Stimulated activated CD8-positive, alpha-beta memory T cell treated with anti-CD3 and anti-CD28 coated beads, Interleukin-7, amount 100 ng/mL, for 24 hours (primary cell): Measurements from ENCODE around the gene ASMTL.
"Not testable (repeated sequence)": the region's sequence is repeated elsewhere in the genome, so short reads cannot be mapped to it uniquely, and the experiment has no call there.

Experiments used
- DNase-seq: peaks from one replicate; pipeline ENCODE4 v3.0.0-alpha.2; 2020; ENCODE audit warnings: low read depth

The ASMTL gene

DNA sequence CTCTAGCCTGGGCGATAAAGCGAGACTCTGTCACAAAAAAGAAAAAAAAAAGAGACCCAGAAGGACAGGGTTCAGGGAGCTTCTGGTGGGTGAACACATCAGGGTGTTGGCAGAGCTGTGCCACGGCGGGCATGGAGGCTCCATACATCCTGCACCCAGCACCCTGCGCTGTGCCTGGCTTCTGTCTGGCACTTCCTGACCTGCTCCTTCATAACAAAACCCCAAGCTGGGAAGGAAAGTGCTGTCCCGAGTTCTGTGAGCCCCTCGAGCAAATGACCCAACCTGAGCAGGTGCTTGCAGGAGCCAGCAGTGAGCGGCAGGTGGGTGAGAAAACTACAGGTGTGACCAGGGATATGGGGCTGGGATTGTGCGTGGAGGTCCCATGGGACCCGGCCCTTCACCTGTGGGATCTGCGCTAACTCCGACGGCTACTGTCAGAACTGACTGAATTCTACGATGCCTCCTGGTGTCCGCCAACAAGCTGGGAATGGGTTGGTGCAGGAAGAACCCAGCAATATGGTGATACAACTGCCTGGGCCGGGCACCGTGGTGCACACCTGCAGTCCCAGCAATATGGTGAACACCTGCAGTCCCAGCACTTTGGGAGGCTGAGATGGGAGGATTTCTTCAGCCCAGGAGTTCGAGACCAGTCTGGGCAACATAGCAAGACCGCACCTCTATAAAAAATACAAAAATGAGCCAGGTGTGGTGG is 18.9 kb downstream of the ASMTL start:
- DNase-seq: no peak

DNA sequence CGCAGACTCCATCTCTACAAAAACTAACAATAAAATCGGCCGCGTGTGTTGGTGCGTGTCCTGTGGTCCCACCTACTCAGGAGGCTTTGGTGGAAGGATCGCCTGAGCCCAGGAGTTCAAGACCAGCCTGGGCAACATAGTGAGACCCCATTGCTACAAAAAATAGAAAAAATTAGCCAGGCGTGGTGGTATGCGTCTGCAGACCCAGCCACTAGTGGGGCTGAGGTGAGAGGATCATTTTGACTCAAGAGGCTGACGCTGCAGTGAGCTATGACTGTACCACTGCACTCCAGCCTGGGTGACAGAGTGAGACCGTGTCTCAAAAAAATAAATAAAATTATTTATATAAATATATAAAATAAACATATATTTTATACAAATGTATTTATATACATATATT is 22.3 kb downstream of the ASMTL start:
- DNase-seq: no peak

DNA sequence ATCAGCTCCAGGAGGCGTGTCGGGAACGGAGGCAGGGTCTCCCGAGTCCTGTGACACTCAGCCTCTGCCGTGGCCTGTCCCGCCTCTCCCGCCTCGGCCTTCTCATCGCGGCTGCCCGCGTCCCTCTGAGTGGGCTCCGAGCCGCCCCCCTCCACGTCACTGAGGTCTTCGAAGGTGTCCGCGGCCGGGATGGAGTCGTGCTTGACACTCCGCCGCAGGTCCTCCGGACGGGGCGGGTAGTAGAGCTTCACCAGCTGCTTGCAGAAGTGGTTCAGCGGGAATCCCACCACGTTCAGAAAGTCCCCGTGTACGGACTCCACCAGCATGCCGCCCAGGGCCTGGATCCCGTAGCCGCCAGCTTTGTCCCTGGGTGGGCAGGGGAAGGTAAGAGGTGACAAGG is 25.0 kb downstream of the ASMTL start:
- no peak for DNase-seq

DNA sequence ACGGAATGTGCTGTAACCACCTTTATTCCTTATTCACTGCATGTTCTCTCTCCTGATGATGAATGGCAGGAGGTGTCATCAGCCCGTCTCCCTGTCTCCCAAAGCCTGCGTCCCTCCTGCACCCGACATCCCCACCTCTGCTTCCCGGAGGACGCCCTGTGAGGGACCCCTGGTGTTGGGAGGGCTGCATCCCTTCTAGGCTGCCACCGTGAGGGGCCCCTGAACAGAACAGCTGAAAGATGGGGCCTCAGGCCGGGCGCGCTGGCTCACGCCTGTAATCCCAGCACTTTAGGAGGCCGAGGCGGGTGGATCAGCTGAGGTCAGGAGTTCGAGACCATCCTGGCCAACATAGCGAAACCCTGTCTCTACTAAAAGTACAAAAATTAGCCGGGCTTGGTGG is 26.4 kb downstream of the ASMTL start:
- DNase-seq: not testable (repeated sequence)

DNA sequence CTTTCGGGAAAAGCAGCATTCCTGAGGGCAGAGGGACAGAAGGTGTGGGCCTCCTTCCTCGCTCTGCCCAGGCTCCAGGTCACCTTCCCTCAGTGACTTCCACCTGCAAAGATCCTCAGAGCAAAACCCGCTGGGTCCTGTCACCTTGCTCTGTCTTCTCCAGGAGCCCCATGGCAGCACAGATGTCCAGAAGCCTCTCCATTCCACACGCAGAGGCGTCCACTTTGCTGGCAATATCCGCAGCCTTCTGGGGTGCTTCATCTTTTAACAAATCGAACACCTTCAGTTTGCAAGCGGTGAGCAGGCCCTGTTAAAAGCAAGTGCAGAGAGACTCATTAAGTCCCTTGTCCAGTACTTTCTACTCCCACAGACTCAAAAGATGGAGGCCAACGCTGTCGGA is 27.3 kb downstream of the ASMTL start:
- no peak for DNase-seq

DNA sequence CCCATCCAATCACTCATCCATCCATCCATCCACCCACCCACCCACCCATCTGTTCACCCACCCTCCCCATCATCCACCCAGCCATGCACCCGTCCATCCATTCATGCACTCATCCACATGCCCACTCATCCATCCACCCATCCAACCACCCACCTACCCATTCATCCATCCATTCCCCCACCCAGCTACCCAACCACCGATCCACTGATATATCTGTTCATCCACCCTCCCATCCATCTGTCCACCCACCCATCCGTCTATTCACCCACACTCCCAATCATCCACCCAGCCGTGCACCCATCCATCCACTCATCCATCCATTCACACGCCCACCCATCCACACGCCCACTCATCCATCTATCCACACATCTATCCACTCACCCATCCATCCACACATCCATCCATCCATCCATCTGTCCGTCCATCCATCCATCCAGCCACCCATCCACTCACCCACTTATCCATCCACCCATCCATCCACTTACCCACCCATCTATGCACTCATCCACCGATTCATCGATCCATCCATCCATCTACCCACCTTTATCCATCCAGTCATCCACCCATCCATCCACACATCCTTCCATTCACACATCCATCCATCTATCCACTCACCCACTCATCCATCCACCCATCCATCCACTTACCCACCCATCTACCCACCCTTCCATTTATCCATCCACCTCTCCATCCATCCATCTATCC is 28.4 kb downstream of the ASMTL start:
- DNase-seq: no peak

DNA sequence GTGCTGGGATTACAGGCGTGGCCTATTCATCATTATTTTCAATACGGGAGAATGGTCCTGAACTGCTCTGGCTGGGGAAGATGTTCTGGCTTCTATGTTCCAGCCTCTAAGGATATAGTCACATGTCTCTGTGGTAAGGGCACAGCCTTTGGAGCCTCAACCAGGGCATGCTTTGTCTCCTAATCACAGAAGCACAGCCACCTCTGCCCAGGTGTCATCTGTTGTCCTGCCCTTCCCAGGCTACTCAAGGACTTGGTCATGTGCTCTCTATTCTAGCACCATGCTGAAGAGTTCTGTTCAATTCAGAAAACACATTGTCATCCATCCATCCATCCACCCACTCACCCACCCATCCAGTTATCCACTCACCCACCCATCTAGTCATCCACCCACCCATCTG is 29.5 kb downstream of the ASMTL start:
- DNase-seq: no peak

DNA sequence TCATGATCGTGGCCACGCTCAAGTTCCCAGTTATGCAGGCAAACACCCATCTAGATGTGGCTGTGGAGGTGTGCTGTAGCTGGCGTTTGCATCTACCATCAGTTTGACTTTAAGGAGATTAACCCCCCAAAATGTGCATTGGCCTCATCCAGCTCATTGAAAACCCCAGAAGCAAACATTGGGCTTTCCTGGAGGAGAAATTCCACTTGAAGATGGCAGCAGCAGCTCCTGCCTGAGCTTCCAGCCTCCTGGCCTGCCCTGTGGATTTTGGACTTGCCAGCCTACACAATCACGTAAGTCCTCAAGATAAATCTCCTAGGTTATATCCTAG is 30.6 kb downstream of the ASMTL start:
- DNase-seq: no peak

DNA sequence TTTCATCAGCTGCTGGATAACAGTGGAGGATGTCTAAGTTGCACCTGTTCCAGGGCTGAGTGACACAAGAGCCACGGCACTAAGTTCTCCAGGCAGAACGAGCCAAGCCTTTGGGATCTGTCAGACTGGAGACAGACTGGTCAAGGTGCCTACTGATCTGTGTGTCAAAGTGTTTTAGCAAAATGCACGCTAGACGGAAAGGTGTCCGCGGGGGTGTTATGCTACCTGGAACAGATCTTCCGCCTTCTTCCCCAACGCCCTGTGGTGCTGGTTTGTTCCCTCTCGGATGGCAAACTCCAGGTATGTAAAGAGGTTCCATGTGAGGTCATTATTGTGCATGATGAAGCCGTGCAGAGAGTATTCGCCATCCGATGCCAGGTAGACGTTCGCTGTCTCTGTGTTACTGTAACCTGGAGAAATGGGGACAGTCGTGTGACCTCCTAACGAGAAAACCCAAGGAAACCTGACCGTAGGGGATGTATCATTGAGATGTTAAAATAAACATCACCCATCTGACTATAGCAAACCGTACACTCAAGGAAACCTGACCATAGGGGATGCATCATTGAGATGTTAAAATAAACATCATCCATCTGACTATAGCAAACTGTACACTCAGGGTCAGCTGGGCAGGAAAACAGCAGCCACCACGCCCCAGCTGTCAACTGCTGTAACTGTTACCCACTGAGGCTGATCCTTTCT is 31.1 kb downstream of the ASMTL start:
- DNase-seq: no peak

DNA sequence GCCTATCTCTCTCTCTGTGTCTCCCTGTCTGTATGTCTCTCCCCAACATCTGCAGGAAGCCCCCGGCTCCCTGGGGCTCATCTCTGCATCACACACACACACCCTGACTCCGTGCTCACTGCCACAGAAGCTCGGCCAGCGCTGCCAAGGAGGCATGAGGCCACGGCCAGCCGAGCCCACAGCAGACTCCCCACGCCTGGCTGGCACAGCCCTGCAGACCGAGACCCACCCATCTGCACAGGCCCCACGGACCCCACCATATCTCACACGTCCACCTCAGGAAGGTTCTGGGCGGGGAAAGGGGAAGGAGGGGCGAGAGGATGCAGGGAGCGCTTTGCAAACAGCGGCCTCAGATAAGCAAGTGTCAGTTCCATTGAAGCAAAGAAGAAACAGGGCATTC is 32.3 kb downstream of the ASMTL start:
- DNase-seq: no peak

DNA sequence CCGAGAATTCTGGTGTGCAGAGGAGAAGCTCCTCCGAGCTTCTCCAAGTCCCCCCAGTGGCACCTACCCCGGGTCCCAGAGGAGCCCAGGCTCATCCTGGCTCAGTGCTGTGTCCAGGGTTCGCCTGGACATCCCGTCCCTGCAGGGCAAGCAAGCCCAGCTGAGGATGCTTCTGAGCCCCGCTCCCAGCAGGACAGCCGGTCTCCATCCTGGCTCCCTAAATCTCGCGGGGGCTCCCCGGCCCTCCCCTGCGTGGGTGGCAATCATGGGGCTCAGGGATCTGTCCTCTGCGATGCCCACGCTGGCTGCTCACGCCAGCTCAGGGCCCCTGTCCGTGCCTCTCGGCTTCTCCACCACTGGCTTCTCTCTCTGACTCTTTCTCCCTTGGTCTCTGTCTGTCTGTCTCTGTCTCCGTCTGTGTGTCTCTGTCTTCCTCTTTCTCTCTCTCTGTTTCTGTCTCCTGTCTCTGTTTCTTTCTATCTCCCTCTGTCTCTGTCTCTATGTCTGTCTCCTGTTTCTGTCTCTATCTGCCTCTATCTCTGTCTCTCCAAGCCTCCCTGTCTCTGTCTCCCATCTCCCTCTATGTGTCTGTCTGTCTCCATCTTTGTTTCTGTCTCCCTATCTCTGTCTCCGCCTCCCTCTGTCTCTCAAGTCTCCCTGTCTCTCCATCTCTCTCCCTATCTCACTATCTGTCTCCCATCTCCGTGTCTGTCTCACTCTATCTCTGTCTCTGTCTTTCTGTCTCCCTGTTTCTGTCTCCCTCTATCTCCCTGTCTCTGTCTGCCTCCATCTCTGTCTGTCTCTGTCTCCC is 33.0 kb downstream of the ASMTL start:
- no peak for DNase-seq

DNA sequence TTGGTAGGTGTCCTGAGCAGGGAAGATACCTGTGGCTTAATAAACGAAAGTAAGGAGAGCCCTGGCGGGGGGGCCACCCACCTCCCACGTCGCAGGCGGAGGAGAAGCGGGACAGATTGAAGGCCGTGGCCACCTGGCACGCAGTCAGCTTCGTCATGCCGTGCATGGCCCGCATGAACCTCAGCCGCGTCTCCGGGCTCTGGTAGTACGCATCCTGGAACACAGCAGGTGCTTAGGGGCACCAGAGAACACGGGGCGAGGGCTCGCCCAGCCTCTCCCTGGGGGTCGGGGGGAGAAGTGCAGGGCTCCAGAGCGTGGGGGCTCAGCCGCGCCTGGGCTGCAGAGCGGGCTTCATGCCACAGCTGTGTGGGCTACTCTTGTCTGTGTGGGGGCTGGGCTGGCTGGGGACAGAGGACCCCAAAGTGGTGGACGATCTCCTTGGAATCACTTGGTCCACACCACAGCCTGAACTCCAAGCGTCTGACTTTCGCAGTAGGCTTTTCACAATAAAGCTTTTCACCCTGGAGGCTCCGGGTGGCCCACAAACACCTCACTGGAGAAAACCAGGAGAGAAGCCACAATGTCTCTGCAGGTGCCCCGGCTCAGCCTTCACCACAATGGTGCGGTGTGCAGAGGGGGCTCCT is 33.7 kb downstream of the ASMTL start:
- no peak for DNase-seq

DNA sequence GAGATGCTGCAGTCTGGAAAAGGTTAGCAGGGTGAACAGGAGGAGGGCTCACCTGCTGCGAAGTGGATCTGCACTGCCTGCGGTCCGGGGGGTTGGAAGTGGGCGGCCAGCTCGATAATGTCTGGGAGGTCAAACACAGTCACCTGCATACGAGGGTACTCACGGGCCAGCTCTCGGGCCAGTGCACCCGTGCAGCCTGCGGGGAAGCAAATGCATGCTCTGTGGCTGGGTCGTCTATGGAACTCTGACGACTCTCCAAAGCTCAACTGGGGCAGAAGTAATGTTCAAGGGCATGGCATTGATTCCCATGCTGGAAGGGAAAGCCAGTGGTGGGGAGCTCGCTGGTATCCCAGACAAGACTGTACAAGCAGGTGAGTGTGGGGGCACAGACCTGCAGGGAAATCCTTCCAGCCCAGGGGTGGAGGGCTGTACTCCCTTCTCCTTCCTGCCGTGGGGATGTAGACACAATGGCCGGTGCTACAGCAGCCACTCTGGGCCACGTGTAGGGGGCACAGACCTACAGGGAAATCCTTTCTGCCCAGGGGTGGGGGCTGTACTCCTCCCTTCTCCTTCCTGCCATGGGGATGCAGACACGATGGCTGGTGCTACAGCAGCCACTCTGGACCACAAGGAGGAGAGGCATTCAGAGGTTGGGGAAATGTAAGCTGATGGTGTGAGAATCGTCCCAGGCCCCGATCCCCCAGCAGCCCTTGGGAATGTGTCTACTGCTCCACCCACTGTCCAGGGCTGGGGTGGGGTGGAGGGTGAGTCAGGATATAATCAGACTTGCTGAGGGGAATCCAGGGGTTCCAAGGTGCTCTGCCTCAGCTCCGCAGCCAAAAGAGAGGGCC is 34.6 kb downstream of the ASMTL start:
- no peak for DNase-seq

DNA sequence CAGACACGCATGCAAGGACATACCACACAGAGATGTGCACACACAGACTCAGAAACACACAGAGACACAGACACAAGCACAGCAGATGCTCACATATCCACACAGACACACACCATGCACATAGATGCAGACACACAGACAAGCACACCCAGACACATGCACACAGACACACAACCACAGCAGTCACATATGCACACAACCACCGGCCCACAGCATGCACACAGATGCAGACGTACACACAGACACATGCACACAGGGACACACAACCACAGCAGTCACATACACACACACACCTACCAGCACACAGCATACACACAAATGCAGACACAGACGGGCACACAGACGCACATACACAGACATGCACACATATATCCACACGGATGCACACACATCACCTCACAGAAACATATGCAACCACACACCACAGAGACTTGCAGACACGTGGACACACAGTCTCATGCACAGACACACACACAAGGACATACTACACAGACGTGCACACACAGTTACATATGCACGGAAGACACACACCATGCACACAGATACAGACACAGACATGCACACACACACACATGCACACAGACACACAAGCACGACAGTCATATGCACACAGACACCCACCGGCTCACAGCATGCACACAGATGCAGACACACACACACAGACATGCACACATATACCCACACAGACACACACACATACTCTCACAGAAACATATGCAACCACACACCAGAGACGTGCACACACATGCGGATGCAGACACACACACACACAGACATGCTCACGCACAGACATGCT is 35.5 kb downstream of the ASMTL start:
- DNase-seq: no peak

DNA sequence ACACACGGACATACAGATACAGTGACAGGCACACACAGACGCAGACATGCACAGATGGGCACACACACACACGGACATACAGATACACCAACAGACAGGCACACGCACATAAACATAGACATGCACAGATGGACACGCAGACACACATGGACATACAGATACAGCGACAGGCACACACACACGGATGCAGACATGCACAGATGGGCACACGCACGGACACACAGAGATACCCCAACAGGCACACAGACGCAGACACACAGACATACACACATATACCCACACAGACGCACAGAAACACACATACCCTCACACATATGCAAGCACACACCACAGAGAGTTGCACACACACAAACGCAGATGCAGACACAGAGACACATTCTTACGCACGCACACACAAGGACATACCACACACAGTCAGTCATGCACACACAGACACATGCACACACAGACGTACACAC is 36.4 kb downstream of the ASMTL start:
- no peak for DNase-seq

DNA sequence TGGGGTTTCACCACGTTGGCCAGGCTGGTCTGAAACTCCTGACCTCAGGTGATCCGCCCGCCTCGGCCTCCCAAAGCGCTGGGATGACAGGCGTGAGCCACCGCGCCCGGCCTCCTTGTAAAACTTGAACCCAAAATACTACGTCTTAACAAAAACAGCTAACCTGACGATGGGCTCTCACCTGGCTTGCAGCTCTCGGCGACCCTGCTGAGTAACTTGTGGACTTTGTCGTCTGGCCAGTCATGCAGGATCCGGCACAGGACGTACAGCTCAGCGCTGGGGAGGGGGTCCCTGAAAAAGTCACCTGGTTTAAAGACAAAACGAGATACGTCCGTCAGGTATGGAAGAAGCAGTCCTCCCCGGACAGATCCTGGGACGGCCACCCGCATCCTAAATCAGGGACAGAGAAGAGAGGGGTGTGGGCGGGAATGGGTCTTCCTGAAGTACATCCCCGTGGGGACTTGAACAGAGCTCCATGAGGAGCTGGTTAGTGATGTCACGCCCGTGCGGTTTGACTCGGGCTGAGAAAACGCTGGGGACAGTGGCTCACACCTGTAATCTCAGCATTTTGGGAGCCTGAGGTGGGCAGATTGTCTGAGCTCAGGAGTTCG is 40.1 kb downstream of the ASMTL start:
- no peak for DNase-seq

DNA sequence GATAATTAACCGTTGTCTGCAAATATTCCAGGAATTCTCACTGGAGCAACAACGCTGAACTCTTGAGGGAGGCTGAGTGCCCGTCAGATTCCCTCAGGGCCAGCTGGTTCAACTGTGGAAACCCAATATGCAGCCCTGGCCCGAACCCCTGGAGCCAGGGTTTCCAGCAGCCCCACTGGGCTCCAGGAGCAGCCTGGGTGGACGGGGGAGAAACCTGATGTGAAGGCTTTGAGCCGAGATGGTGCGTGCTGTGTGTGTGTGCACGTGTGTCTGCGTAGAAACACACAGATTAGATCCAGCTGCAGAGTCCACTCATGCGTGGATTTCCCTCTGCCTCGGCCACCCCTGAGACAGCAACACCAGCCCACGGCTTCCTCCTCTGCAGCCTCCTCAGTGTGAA is 41.4 kb downstream of the ASMTL start:
- DNase-seq: no peak

DNA sequence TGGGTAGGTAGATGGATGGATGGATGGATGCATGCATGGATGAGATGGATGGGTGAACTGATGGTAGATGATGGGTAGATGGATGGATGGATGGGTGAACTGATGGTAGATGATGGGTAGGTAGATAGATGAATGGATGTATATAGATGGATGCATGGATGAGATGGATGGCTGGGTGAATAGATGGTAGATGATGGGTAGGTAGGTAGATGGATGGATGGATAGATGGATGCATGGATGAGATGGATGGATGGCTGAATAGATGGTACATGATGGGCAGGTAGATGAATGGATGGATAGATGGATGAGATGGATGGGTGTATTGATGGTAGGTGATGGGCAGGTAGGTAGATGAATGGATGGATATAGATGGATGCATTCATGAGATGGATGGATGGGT is 45.7 kb downstream of the ASMTL start:
- no peak for DNase-seq

DNA sequence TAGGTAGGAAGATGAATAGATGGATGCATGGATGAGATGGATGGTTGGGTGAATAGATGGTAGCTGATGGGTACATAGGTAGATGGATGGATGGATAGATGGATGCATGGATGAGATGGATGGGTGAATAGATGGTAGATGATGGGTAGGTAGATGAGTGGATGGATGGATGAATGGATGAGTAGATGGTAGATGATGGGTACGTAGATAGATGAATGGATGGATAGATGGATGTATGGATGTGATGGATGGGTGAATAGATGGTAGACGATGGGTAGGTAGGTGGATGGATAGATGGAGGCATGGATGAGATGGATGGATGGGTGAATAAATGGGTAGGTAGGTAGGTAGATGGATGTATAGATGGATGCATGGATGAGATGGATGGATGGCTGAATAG is 46.9 kb downstream of the ASMTL start:
- DNase-seq: not testable (repeated sequence)

DNA sequence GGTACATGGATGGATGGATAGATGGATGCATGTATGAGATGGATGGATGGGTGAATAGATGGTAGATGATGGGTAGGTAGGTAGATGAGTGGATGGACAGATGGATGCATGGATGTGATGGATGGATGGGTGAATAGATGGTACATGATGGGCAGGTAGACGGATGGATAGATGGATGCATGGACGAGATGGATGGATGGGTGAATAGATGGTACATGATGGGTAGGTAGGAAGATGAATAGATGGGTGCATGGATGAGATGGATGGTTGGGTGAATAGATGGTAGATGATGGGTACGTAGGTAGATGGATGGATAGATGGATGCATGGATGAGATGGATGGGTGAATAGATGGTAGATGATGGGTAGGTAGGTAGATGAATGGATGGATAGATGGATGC is 48.8 kb downstream of the ASMTL start:
- DNase-seq: not testable (repeated sequence)
